Keratinocyte (primary cell): Measurements from ENCODE around the gene SLC10A3.

Experiments
- CTCF ChIP-seq, 3 experiments: IDR thresholded peaks in 1 of 3; conservative IDR thresholded peaks in 1 of 3; optimal IDR thresholded peaks in 1 of 3; 2 replicates in 2 of 3; 3 replicates in 1 of 3; pipeline versions ENCODE3 to v1.5.1; 2011; ENCODE audit warnings: low read length in 3 of 3, mild to moderate bottlenecking in 3 of 3, moderate library complexity in 2 of 3, control low read depth in 1 of 3, inconsistent platforms in 1 of 3; ENCODE audit not compliant: insufficient read depth in 2 of 3; ENCODE audit errors: extremely low read depth in 1 of 3
- EZH2 ChIP-seq: IDR thresholded peaks from one replicate; pipeline ENCODE4 v1.6.1; 2012; ENCODE audit warnings: inconsistent platforms, mild to moderate bottlenecking, low read length, moderate library complexity

GRCh38 chrX:154469114-154469513 is 21.3 kb downstream of the SLC10A3 start:
- TF ChIP-seq CTCF (optimal IDR thresholded peaks at IDR 0.05 in 1 of 3, IDR thresholded peaks at IDR 0.05 in 1 of 3, conservative IDR thresholded peaks at IDR 0.05 in 1 of 3; ENCODE audit: extremely low read depth in 1 of 3, insufficient read depth in 2 of 3, low read length in 3 of 3) (no peak), EZH2 (no peak)
